Neural cell (in vitro differentiated cells): Measurements from ENCODE around the gene ACER2. TPM values are rescaled to one million over a fixed set of nuclear protein-coding genes. Genes with fewer than 3 reads are reported as not detected.

Source experiments
- H2AFZ ChIP-seq: fragments of 200-600, 300-800 bp; sonication (generic), shearing (Covaris generic); 2 replicates; pipeline ENCODE4 v1.6.0; 2014; ENCODE audit warnings: low read depth, mild to moderate bottlenecking, antibody characterized with exemption, low read length, moderate library complexity
- H3F3A ChIP-seq: fragments of 200-600 bp; shearing (Covaris generic); 2 replicates; pipeline ENCODE4 v1.6.1; 2016; ENCODE audit warnings: mild to moderate bottlenecking, moderate library complexity, mixed read lengths, antibody characterized with exemption, low read length; ENCODE audit not compliant: insufficient read depth, poor library complexity, severe bottlenecking
- H3K27ac ChIP-seq: fragments of 200-600, 300-800 bp; sonication (generic), shearing (Covaris generic); 2 replicates; pipeline ENCODE4 v1.5.1; 2014; ENCODE audit warnings: mild to moderate bottlenecking, low read length, moderate library complexity
- H3K27me3 ChIP-seq: fragments of 300-800, 200-600 bp; sonication (generic), shearing (Covaris generic); 2 replicates; pipeline ENCODE4 v1.6.0; 2014; ENCODE audit warnings: mild to moderate bottlenecking, low read depth, low read length, moderate library complexity; ENCODE audit not compliant: insufficient read depth
- H3K36me3 ChIP-seq: fragments of 300-800, 200-600 bp; sonication (generic), shearing (Covaris generic); 2 replicates; pipeline ENCODE4 v1.5.1; 2014; ENCODE audit warnings: mild to moderate bottlenecking, antibody characterized with exemption, low read length, moderate library complexity; ENCODE audit not compliant: insufficient read depth
- H3K4me2 ChIP-seq: fragments of 300-800, 200-600 bp; sonication (generic), shearing (Covaris generic); 2 replicates; pipeline ENCODE4 v1.6.0; 2014; ENCODE audit warnings: mild to moderate bottlenecking, low read length
- H3K4me3 ChIP-seq: fragments of 300-800, 200-600 bp; sonication (generic), shearing (Covaris generic); 2 replicates; pipeline ENCODE4 v1.5.1; 2014; ENCODE audit warnings: mild to moderate bottlenecking, low read length, moderate library complexity
- H3K79me2 ChIP-seq: fragments of 200-600 bp; shearing (Covaris generic); replicated peaks from 2 replicates; pipeline ENCODE4 v1.6.0; 2014; ENCODE audit warnings: mild to moderate bottlenecking, low read length, moderate library complexity; ENCODE audit not compliant: insufficient read depth
- H3K9ac ChIP-seq: fragments of 300-800, 200-600 bp; sonication (generic), shearing (Covaris generic); 2 replicates; pipeline ENCODE4 v1.6.1; 2016; ENCODE audit warnings: mild to moderate bottlenecking, low read length, mixed read lengths
- H3K9me2 ChIP-seq: fragments of 200-600 bp; shearing (Covaris generic); 2 replicates; pipeline ENCODE4 v1.6.1; 2016; ENCODE audit warnings: mild to moderate bottlenecking, low read length, mixed read lengths; ENCODE audit not compliant: insufficient read depth
- H3K9me3 ChIP-seq: fragments of 200-600, 300-800 bp; sonication (generic), shearing (Covaris generic); 2 replicates; pipeline ENCODE4 v1.6.1; 2016; ENCODE audit warnings: mild to moderate bottlenecking, mixed run types, low read length, moderate library complexity, mixed read lengths
- H4K20me1 ChIP-seq: fragments of 200-600 bp; shearing (Covaris generic); 2 replicates; pipeline ENCODE4 v1.6.1; 2016; ENCODE audit warnings: mild to moderate bottlenecking, mixed run types; ENCODE audit not compliant: insufficient read depth
- EP300 ChIP-seq: fragments of 450-650 bp; conservative IDR thresholded peaks from 2 replicates; pipeline ENCODE4 v1.6.1; 2014; ENCODE audit warnings: antibody characterized with exemption, mild to moderate bottlenecking, moderate library complexity; ENCODE audit not compliant: poor library complexity, severe bottlenecking
- EZH2 ChIP-seq: fragments of 200-600, 300-800 bp; shearing (Covaris generic), sonication (generic); IDR thresholded peaks from 2 replicates; pipeline ENCODE4 v1.6.1; 2014; ENCODE audit warnings: antibody characterized with exemption, low read length, borderline replicate concordance, mild to moderate bottlenecking; ENCODE audit not compliant: insufficient read depth, poor library complexity, severe bottlenecking
- MXI1 ChIP-seq: fragments of 450-650 bp; conservative IDR thresholded peaks from 2 replicates; pipeline ENCODE4 v1.6.1; 2014; ENCODE audit warnings: antibody characterized with exemption, mild to moderate bottlenecking; ENCODE audit not compliant: poor library complexity, severe bottlenecking
- POLR2AphosphoS5 ChIP-seq: IDR thresholded peaks from 2 replicates; pipeline ENCODE4 v1.6.1; 2012
- RAD21 ChIP-seq: fragments of 450-650 bp; conservative IDR thresholded peaks from 2 replicates; pipeline ENCODE4 v1.6.1; 2014; ENCODE audit warnings: antibody characterized with exemption, mild to moderate bottlenecking, moderate library complexity
- SMC3 ChIP-seq: fragments of 450-650 bp; conservative IDR thresholded peaks from 2 replicates; pipeline ENCODE4 v1.6.1; 2014; ENCODE audit warnings: antibody characterized with exemption, mild to moderate bottlenecking, moderate library complexity; ENCODE audit not compliant: poor library complexity
- TAF1 ChIP-seq: IDR thresholded peaks from 2 replicates; pipeline ENCODE4 v1.6.1; 2012; ENCODE audit warnings: low read depth
- polyA plus RNA-seq: library from polyadenylated mRNA; depleted of rRNA; stranded (reverse); fragments of >200 nt; gene quantifications from 2 replicates; pipeline ENCODE4 v1.2.3, GENCODE V29; 2014
- TF ChIP-seq, protein P1 (sequence below): fragments of 450-650 bp; IDR thresholded peaks from 2 replicates; pipeline ENCODE4 v1.5.1; 2014; ENCODE audit warnings: antibody characterized with exemption, mild to moderate bottlenecking, moderate library complexity; ENCODE audit not compliant: poor library complexity, severe bottlenecking
- TF ChIP-seq, protein P2 (sequence below): IDR thresholded peaks from 2 replicates; pipeline ENCODE4 v1.6.1; 2012; ENCODE audit warnings: borderline replicate concordance

Gene ACER2
- polyA plus RNA-seq, 1 donor from 2014 or later, result 3.0 TPM

DNA sequence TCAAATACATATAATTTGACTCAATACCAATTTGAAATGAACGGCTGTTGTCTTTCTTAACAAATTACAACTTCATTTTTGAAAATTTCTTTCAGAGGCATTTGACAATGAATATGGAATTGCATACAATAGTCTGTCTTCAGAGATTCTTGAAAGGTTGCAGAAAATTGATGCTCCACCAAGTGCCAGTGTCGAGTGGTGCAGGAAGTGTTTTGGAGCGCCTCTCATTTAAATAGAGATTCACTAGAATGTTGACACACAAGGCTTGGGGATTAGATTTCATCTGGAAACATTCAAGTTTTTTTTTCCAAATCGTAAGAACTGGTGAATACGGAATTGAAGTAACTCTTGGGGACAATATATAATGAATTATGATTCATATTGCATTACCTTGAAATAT, 36.9 kb upstream of the ACER2 start:
- H3K9me2 ChIP-seq, result no peaks in the 10 kb centered on the region
- H3K36me3 ChIP-seq, result peaks cover 5% of the 10 kb centered on the region
- H2AFZ ChIP-seq, result no peak overlapping the region

DNA sequence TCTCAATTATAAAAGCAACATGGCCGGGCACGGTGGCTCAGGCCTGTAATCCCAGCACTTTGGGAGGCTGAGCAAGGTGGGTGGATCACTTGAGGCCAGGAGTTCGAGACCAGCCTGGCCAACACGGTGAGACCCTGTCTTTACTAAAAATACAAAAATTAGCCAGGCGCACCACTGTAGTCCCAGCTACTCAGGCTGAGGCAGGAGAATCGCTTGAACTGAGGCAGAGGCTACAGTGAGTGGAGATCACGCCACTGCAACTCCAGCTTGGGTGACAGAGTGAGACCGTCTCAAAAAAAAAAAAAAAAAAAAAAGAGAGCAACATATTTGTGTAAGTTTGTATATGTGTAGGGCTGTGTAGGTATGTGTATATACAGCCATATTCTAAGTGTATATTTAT, 36.2 kb upstream of the ACER2 start:
- H3K9me3 ChIP-seq, result no peaks in the 10 kb centered on the region
- H3K4me2 ChIP-seq, result no peak overlapping the region
- no peaks in the 10 kb centered on the region for H3K27me3 ChIP-seq
- no peaks in the 10 kb centered on the region for H3K9me2 ChIP-seq
- H3K4me3 ChIP-seq, result no peak overlapping the region
- no peaks in the 10 kb centered on the region for H3K79me2 ChIP-seq
- no peak overlapping the region for H3K27ac ChIP-seq
- H4K20me1 ChIP-seq, result no peaks in the 10 kb centered on the region
- H3K36me3 ChIP-seq, result peaks cover 5% of the 10 kb centered on the region
- TF ChIP-seq MXI1, result no peak
- no peak for TF ChIP-seq EZH2
- no peak for TF ChIP-seq SMC3
- no peak for TF ChIP-seq TAF1
- H2AFZ ChIP-seq, result no peak overlapping the region
- no peak overlapping the region for H3K9ac ChIP-seq
- H3F3A ChIP-seq, result no peaks in the 10 kb centered on the region

More for the DNA sequence above, 36.9 kb upstream of the ACER2 start:
- Histone ChIP-seq H3F3A (no peaks in the 10 kb centered on the region), H4K20me1 (no peaks in the 10 kb centered on the region), H3K9ac (no peak overlapping the region), H3K79me2 (no peaks in the 10 kb centered on the region), H3K4me3 (no peak overlapping the region), H3K27me3 (no peaks in the 10 kb centered on the region), H3K27ac (no peak overlapping the region), H3K9me3 (no peaks in the 10 kb centered on the region), H3K4me2 (no peak overlapping the region)
- TF ChIP-seq POLR2AphosphoS5 (no peak), EZH2 (no peak), EP300 (no peak), RAD21 (no peak), TAF1 (no peak), SMC3 (no peak), MXI1 (no peak)
- TF ChIP-seq, protein P1, sequence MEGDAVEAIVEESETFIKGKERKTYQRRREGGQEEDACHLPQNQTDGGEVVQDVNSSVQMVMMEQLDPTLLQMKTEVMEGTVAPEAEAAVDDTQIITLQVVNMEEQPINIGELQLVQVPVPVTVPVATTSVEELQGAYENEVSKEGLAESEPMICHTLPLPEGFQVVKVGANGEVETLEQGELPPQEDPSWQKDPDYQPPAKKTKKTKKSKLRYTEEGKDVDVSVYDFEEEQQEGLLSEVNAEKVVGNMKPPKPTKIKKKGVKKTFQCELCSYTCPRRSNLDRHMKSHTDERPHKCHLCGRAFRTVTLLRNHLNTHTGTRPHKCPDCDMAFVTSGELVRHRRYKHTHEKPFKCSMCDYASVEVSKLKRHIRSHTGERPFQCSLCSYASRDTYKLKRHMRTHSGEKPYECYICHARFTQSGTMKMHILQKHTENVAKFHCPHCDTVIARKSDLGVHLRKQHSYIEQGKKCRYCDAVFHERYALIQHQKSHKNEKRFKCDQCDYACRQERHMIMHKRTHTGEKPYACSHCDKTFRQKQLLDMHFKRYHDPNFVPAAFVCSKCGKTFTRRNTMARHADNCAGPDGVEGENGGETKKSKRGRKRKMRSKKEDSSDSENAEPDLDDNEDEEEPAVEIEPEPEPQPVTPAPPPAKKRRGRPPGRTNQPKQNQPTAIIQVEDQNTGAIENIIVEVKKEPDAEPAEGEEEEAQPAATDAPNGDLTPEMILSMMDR, result no peak
- TF ChIP-seq, protein P2, sequence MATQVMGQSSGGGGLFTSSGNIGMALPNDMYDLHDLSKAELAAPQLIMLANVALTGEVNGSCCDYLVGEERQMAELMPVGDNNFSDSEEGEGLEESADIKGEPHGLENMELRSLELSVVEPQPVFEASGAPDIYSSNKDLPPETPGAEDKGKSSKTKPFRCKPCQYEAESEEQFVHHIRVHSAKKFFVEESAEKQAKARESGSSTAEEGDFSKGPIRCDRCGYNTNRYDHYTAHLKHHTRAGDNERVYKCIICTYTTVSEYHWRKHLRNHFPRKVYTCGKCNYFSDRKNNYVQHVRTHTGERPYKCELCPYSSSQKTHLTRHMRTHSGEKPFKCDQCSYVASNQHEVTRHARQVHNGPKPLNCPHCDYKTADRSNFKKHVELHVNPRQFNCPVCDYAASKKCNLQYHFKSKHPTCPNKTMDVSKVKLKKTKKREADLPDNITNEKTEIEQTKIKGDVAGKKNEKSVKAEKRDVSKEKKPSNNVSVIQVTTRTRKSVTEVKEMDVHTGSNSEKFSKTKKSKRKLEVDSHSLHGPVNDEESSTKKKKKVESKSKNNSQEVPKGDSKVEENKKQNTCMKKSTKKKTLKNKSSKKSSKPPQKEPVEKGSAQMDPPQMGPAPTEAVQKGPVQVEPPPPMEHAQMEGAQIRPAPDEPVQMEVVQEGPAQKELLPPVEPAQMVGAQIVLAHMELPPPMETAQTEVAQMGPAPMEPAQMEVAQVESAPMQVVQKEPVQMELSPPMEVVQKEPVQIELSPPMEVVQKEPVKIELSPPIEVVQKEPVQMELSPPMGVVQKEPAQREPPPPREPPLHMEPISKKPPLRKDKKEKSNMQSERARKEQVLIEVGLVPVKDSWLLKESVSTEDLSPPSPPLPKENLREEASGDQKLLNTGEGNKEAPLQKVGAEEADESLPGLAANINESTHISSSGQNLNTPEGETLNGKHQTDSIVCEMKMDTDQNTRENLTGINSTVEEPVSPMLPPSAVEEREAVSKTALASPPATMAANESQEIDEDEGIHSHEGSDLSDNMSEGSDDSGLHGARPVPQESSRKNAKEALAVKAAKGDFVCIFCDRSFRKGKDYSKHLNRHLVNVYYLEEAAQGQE, result no peak
